Measurements from ENCODE around the gene FEM1A. TPM values are rescaled to one million over a fixed set of nuclear protein-coding genes. Genes with fewer than 3 reads are reported as not detected.

FEM1A gene
- total RNA-seq, 1 donor from 2014 or later: 17.9 TPM

DNA sequence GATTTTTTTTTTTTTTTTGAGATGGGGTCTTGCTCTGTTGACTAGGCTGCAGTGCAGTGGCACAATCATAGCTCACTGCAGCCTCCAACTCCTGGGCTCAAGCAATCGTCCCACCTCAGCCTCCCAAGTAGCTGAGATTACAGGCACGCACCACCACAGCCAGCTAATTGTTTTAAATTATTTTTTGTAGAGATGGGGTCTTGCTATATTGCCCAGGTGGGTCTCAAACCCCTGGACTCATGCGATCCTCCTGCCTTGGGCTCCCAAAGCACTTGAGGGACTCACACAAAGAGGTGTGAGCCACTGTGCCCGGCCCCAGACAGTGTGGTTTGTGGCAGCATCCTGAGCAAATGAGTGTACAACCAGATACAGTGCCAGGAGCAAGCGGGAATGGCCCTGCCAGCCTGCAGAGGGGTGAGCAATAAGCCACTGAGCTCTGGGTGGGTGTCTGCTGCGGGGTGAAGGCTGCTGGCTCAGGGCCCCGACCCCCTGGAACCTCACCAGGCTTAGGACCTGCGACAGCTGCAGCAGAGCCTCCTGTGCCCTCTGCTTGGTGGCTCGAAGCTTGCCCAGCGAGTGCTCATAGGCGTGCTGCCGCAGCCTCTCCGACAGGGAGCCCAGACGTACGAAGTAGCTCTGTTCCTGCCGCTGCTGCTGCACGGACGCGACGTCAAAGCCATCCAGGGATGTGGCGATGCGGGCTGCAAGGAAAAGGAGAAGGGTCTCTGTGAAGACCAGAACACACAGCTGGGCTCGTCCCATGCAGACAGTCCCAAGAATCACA, 55.8 kb downstream of the FEM1A start:
- DNase-seq (no peak), ATAC-seq (ENCODE audit: low read depth) (no peak)
- no peak overlapping the region for H3K27ac Mint-ChIP-seq
- ChIA-PET POLR2A (no interaction called here), CTCF (interaction anchor here (10.7 kb wide), 1 partner anchor 37 kb away, joined by 292 read pairs; no protein-coding TSS in a partner anchor)
- H3K27me3 Mint-ChIP-seq: no peaks in the 10 kb centered on the region
- TF ChIP-seq, protein P1, sequence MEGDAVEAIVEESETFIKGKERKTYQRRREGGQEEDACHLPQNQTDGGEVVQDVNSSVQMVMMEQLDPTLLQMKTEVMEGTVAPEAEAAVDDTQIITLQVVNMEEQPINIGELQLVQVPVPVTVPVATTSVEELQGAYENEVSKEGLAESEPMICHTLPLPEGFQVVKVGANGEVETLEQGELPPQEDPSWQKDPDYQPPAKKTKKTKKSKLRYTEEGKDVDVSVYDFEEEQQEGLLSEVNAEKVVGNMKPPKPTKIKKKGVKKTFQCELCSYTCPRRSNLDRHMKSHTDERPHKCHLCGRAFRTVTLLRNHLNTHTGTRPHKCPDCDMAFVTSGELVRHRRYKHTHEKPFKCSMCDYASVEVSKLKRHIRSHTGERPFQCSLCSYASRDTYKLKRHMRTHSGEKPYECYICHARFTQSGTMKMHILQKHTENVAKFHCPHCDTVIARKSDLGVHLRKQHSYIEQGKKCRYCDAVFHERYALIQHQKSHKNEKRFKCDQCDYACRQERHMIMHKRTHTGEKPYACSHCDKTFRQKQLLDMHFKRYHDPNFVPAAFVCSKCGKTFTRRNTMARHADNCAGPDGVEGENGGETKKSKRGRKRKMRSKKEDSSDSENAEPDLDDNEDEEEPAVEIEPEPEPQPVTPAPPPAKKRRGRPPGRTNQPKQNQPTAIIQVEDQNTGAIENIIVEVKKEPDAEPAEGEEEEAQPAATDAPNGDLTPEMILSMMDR (IDR thresholded peaks at IDR 0.05): no peak
- peaks cover 41% of the 10 kb centered on the region for H3K36me3 Mint-ChIP-seq (ENCODE audit: low read depth)
- peaks cover 17% of the 10 kb centered on the region for H3K4me1 Mint-ChIP-seq
- intact Hi-C loops (cut with micrococcal nuclease): no loop called here
- H3K9me3 Mint-ChIP-seq: no peaks in the 10 kb centered on the region
- H3K4me3 Mint-ChIP-seq: no peak overlapping the region

DNA sequence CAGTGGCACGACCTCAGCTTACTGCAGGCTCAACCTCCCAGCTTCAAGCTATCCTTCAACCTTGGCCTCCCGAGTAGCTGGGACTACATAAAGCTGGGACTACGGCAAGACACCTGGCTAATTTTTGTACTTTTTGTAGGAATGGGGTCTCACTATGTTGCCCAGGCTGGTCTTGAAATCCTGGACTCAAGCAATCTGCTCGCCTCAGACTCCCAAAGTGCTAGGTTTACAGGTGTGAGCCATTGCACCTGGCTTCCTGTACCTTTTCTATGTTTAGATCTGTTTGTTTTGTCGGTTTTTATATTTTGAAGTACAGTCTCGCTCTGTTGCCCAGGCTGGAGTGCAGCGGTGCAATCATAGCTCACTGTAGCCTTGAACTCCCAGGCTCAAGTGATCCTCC, 57.5 kb downstream of the FEM1A start:
- no peak overlapping the region for H3K27ac Mint-ChIP-seq
- TF ChIP-seq, protein P1 (IDR thresholded peaks at IDR 0.05): no peak
- H3K4me3 Mint-ChIP-seq: no peak overlapping the region
- no peak for DNase-seq
- no peaks in the 10 kb centered on the region for H3K27me3 Mint-ChIP-seq
- POLR2A ChIA-PET: interaction anchor here (0.6 to 2.2 kb wide), 2 partner anchors 18 to 47 kb away, joined by 4 to 5 read pairs; no protein-coding TSS in a partner anchor
- intact Hi-C loops (cut with micrococcal nuclease): no loop called here
- CTCF ChIA-PET: interaction anchor here (10.7 kb wide), 1 partner anchor 39 kb away, joined by 292 read pairs; no protein-coding TSS in a partner anchor
- peaks cover 17% of the 10 kb centered on the region for H3K4me1 Mint-ChIP-seq
- ATAC-seq (ENCODE audit: low read depth): no peak
- no peaks in the 10 kb centered on the region for H3K9me3 Mint-ChIP-seq
- peaks cover 30% of the 10 kb centered on the region for H3K36me3 Mint-ChIP-seq (ENCODE audit: low read depth)

Other genes starting within 250 kb of the FEM1A start
- 0.11 and 0.37 TPM in 2 replicates for gene SEMA6B, start 232.1 kb upstream of the FEM1A start, total RNA-seq
- gene TNFAIP8L1, start 152.2 kb upstream of the FEM1A start, total RNA-seq: 13.2 and 15.5 TPM in 2 replicates
- gene MYDGF, start 121.4 kb upstream of the FEM1A start, total RNA-seq: 30.9 and 31.6 TPM in 2 replicates
- 85.7 and 111 TPM in 2 replicates for gene DPP9, start 67.9 kb upstream of the FEM1A start, total RNA-seq
- gene TICAM1, start 40.0 kb downstream of the FEM1A start, total RNA-seq: 34.4 and 39.4 TPM in 2 replicates
- 28.7 and 29.0 TPM in 2 replicates for gene PLIN3, start 75.9 kb downstream of the FEM1A start, total RNA-seq
- gene ARRDC5, start 111.2 kb downstream of the FEM1A start, total RNA-seq: 4.3 and 5.0 TPM in 2 replicates
- gene UHRF1, start 117.8 kb downstream of the FEM1A start, total RNA-seq: 6.5 and 7.8 TPM in 2 replicates
- 76.4 and 88.9 TPM in 2 replicates for gene KDM4B, start 177.4 kb downstream of the FEM1A start, total RNA-seq

Measured in activated B cell treated with CpG ODN at 0.5 μM for 24 hours (primary cell).